Fibroblast of upper back skin (primary cell): ENCODE data around the gene BORCS8.
A peak's percentile ranks its signal among the peaks of the same experiment; 100 is the strongest.
"Not testable (repeated sequence)": the region's sequence is repeated elsewhere in the genome, so short reads cannot be mapped to it uniquely, and the experiment has no call there.

Experiments
- DNase-seq: peaks from one replicate; pipeline ENCODE4 v3.0.0-alpha.2; 2013

Gene BORCS8

GRCh38 chr19:19179548-19180441, 12.2 kb downstream of the BORCS8 start:
- DNase-seq: no peak

- DNase-seq: no peak
Observed at GRCh38 chr19:19176950-19177349, 15.0 kb downstream of the BORCS8 start.

GRCh38 chr19:19173243-19173642, 18.7 kb downstream of the BORCS8 start:
- DNase-seq: not testable (repeated sequence)

GRCh38 chr19:19171821-19172532, 20.0 kb downstream of the BORCS8 start:
- peak; percentile 79 for DNase-seq

GRCh38 chr19:19170873-19171672, 20.9 kb downstream of the BORCS8 start:
- peak; percentile 54 for DNase-seq

- DNase-seq: peak; percentile 56
Observed at GRCh38 chr19:19170053-19170872, 21.7 kb downstream of the BORCS8 start, which contains the start of gene MEF2B. Gene MEF2B (minus strand): TSS chr19:19170263. CDS start chr19:19150735, 19,528 bp downstream.

GRCh38 chr19:19169236-19170052, 22.5 kb downstream of the BORCS8 start:
- DNase-seq: no peak

GRCh38 chr19:19167612-19168011, 24.3 kb downstream of the BORCS8 start:
- no peak for DNase-seq

GRCh38 chr19:19165396-19165795, 26.6 kb downstream of the BORCS8 start:
- DNase-seq: no peak

GRCh38 chr19:19162495-19162894, 29.5 kb downstream of the BORCS8 start:
- DNase-seq: no peak

GRCh38 chr19:19160461-19161035, 31.4 kb downstream of the BORCS8 start:
- DNase-seq: no peak

- no peak for DNase-seq
Observed at GRCh38 chr19:19159534-19159933, 32.4 kb downstream of the BORCS8 start.

- DNase-seq: no peak
Observed at GRCh38 chr19:19157808-19158207, 34.1 kb downstream of the BORCS8 start.

GRCh38 chr19:19155495-19156219, 36.3 kb downstream of the BORCS8 start:
- DNase-seq: no peak

- DNase-seq: no peak
Observed at GRCh38 chr19:19154768-19155494, 37.0 kb downstream of the BORCS8 start.

- no peak for DNase-seq
Observed at GRCh38 chr19:19152668-19153384, 39.1 kb downstream of the BORCS8 start.

GRCh38 chr19:19151418-19151817, 40.5 kb downstream of the BORCS8 start:
- no peak for DNase-seq

- DNase-seq: no peak
Observed at GRCh38 chr19:19149435-19149834, 42.5 kb downstream of the BORCS8 start.

- not testable (repeated sequence) for DNase-seq
Observed at GRCh38 chr19:19148504-19148903, 43.4 kb downstream of the BORCS8 start.
